ENCODE measurements around the gene BEST2. TPM values are rescaled to one million over a fixed set of nuclear protein-coding genes. Genes with fewer than 3 reads are reported as not detected.

BEST2 gene
- not detected in 2 replicates for total RNA-seq

DNA sequence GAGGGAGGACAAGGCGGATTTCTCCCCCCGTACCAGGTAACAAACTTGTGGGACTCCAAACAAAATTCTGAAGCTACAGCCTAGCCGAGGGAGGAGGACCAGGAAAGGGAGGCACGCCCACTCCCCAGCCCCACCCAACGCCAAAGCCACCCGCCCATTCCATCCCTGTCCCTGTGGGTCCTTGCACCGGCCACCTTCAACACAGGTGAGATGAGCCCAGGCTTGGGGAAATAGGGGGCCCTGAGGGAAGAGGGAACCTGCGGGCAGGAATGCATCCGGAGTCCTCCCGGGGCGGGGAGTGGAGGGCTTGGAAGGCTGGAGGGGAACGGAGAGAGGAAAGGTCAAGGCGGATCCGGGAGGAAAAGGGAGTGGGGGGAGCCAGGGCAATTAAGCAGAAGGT lies at the start of gene BEST2:
BEST2 (plus strand) TSS at position 157 of the 400 bp plus-strand sequence. CDS start 802 bp downstream, outside the sequence.

DNA sequence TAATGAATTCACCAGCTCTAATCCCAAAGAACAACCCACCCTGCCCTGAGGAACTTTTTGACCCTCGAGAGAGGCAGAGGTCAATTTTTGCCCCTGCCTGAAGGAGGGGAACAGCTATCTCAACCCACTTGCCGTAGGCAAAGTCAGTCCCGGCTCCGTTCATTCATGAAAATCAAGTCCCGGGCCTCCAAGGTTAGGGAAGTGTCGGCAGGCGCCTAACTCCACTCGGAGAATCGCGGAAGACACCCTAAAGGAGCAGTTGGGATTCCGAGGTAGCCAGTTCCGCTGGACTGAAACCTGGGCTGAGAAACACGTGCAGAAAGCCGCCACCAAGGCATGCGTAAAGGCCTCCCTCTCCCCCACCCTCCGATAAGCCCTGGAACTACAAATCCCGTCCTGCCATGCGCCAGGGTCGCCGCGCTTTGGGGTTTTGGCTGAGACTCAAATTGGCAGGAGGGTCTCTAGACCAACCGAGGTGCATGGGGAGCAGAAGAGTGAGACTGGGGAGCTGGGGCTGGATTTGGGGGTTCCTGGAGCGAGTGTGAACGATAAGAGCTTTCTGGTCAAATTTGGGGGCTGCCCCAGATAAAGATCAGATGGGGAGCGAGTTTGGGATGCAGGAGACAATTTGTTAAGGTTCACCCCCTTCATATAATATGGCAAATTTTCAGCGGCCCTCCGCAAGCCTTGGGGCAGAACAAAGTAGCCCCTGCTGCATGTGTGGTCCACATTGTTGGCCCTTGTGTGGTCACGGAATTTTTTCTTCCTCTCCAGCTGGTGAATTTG lies 27.8 kb upstream of the BEST2 start, which contains the start of gene TNPO2:
TNPO2 (minus strand) TSS at position 292 of the 786 bp plus-strand sequence. CDS start 2,955 bp downstream, outside the sequence.

DNA sequence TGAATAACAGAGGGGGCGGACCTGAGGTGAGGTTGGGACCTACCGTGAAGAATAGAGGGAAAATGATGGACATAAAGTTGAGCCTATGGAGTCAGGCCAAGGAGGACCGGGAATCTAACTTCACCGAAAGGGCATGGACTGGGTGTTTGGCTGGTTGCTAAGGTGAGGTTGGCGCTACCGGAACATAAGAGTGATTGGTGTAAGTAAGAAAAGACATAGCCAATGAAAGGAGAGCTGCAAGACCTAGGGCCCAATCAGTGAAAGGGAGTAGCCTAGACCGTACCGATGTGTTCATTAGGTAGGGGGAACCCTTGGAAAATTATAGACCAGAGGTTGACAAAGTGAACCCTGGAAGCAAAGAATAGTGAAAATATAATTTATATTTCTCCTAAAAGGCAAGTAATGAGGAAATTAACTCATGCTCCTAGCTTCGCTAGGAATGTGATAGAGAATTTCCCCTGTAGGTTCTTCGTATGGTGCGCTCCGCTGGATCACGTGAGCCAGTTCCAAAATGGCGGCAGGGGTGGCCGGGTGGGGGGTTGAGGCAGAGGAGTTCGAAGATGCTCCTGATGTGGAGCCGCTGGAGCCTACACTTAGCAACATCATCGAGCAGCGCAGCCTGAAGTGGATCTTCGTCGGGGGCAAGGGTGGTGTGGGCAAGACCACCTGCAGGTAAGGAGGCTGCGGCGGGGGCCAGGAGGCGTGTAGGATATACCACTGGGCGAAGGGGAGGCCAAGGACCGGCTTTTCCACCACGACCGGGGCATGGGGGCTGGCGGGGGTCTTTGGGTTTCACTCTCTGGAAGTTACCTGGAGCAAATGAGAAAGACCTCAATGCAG lies 14.4 kb upstream of the BEST2 start, which contains the start of gene GET3:
GET3 (plus strand) TSS at position 503 of the 840 bp plus-strand sequence; CDS start at position 512, 9 bp downstream.

DNA sequence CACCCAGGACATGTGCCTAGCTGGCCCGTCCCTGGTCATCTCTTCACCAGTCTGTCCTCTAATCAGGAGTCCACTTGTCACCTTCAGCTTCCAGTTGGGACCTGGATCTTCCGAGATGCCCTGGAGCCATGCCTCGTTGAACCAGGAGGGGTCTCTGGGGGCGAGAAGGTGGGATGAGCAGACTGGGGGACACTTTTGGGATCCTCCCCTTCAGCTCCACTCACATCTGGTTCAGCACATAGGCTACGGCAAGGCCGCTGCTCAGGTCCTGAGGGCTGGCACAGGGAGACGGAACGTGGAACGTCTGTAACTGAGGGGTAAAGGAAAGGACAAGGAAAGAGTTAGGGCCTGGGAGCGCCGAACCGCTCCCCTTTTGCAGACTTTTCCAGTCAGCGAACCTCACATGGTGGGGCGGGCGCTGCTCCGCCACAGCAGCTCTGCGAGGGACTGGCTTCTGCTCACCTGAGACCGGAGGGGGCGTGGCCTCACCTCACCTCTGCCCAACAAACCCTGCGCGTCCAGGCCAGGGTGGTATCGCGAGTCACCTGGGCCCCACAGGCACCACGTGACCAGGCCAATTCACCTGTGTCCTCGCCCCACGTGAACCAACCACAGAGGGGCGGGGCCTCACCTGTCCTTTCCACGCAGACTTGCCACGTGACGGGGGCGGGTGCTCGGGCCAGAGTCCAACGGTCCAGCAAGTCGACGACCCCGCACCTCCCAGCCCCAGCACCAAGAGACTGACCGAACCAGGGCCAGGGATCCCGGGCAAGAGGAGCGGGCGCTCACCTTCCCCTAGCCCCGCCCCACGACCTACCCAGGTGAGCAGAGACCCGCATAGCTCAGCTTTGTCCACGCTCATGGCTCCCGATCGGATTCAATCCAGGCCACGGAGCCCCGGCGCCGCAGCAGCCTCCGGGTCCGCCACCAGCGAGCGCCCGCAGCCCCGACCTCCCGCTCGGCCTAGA lies 23.3 kb downstream of the BEST2 start, which contains the start of gene HOOK2:
HOOK2 (minus strand) TSS at position 965 of the 968 bp plus-strand sequence; CDS start at position 862, 103 bp downstream.

DNA sequence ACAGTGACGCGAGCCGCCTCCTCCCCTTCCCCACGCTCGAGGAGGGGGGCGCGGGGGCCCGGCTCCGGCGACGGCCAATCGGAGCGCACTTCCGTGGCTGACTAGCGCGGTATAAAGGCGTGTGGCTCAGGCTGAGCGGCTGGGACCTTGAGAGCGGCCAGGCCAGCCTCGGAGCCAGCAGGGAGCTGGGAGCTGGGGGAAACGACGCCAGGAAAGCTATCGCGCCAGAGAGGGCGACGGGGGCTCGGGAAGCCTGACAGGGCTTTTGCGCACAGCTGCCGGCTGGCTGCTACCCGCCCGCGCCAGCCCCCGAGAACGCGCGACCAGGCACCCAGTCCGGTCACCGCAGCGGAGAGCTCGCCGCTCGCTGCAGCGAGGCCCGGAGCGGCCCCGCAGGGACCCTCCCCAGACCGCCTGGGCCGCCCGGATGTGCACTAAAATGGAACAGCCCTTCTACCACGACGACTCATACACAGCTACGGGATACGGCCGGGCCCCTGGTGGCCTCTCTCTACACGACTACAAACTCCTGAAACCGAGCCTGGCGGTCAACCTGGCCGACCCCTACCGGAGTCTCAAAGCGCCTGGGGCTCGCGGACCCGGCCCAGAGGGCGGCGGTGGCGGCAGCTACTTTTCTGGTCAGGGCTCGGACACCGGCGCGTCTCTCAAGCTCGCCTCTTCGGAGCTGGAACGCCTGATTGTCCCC lies 39.9 kb downstream of the BEST2 start, which contains the start of gene JUNB:
JUNB (plus strand) TSS at position 142 of the 706 bp plus-strand sequence; CDS start at position 428, 286 bp downstream.

DNA sequence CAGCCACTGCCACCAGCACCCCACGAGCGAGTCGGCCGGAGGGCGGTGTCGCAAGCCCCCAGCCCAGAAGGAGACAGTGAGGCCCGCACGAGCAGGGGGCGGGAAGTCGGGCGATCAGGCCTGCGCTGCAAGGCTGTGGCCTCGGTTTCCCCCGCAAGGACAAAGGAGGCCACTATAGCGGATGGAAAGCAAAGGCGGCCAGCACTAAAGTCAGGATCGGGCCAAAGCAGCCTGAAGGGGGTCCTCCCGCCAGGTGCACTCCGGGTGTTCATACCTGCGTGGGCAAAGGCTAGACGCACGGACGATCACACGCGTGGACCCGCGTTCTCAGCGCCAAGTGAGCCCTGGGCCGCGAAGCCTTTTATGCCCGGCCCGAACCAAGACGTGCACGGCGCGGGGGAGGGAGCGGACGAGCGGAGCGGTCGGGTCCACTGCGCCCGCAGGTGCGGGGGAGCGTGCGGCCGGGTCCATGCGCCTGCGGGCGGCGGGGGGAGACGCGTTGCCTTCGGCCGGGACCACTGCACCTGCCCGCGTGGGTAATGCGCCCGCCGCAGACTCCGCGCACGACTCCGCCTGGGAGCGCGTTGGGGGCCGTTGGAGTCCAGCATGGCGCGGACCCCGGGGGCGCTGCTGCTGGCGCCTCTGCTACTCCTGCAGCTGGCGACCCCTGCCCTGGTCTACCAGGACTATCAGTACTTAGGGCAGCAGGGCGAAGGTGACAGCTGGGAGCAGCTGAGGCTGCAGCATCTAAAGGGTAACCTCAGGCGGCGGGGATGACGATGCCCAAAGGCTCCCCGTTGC lies 50.1 kb downstream of the BEST2 start, which contains the start of the genes PRDX2 and THSD8:
PRDX2 (minus strand) TSS at position 335 of the 801 bp plus-strand sequence. CDS start 539 bp downstream, outside the sequence.
THSD8 (plus strand) TSS at position 604 of the 801 bp plus-strand sequence; CDS start at position 607, 3 bp downstream.

DNA sequence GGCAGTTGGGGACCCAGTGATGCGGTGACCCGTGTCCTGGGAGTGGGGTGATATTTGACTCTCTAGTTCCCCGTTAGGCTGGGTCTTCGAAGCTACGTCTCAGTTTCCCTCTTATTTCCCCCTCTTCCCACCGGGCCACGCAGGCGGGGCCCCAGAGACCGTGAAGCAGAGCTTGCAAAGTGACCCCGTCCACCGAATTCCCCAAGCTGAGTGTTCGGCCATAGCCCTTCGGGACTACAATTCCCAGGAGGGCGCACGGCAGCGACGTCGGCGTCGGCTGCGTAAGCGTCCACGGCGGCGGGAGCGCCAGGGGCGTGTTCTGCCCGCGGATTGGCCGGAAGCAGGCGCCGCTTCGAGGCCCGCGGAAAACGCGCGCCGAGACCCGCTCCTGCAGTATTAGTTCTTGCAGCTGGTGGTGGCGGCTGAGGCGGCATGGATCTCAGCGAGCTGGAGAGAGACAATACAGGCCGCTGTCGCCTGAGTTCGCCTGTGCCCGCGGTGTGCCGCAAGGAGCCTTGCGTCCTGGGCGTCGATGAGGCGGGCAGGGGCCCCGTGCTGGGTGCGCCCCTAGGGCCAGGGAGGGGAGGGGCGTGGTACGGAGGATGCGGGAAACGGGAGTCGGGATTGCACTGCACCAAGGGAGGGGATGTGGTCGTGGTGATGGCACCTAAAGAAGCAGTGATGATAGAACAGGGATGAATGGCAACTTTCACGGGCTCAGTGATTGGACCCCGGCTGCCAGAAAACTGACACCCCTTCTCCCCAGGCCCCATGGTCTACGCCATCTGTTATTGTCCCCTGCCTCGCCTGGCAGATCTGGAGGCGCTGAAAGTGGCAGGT lies 54.9 kb downstream of the BEST2 start, which contains the start of gene RNASEH2A:
RNASEH2A (plus strand) TSS at position 343 of the 840 bp plus-strand sequence; CDS start at position 433, 90 bp downstream.

Other genes starting within 250 kb of the BEST2 start
- gene ZNF564, start 200.3 kb upstream of the BEST2 start, total RNA-seq: 6.8 and 11.4 TPM in 2 replicates
- 7.7 and 8.9 TPM in 2 replicates for gene ZNF490, start 141.0 kb upstream of the BEST2 start, total RNA-seq
- gene ZNF791, start 140.9 kb upstream of the BEST2 start, total RNA-seq: 11.2 and 14.1 TPM in 2 replicates
- 20.9 and 24.9 TPM in 2 replicates for gene MAN2B1, start 85.0 kb upstream of the BEST2 start, total RNA-seq
- 8.8 and 11.3 TPM in 2 replicates for gene WDR83, start 85.0 kb upstream of the BEST2 start, total RNA-seq
- 55.9 and 65.4 TPM in 2 replicates for gene DHPS, start 69.9 kb upstream of the BEST2 start, total RNA-seq
- not detected in 2 replicates for gene GNG14, start 63.8 kb upstream of the BEST2 start, total RNA-seq
- gene FBXW9, start 55.2 kb upstream of the BEST2 start, total RNA-seq: 4.3 and 4.6 TPM in 2 replicates
- gene TNPO2, start 27.9 kb upstream of the BEST2 start, total RNA-seq: 19.8 and 27.3 TPM in 2 replicates
- gene TRIR, start 17.1 kb upstream of the BEST2 start, total RNA-seq: 140 and 192 TPM in 2 replicates
- 101 and 118 TPM in 2 replicates for gene GET3, start 14.3 kb upstream of the BEST2 start, total RNA-seq
- 15.8 and 21.2 TPM in 2 replicates for gene HOOK2, start 23.8 kb downstream of the BEST2 start, total RNA-seq
- 61.4 and 83.8 TPM in 2 replicates for gene JUNB, start 39.7 kb downstream of the BEST2 start, total RNA-seq
- 244 and 259 TPM in 2 replicates for gene PRDX2, start 50.0 kb downstream of the BEST2 start, total RNA-seq
- 0.46 TPM in 1 of 2 replicates, not detected in the other for gene THSD8, start 50.3 kb downstream of the BEST2 start, total RNA-seq
- gene RNASEH2A, start 54.8 kb downstream of the BEST2 start, total RNA-seq: 6.5 and 7.3 TPM in 2 replicates
- not detected in 2 replicates for gene RTBDN, start 82.8 kb downstream of the BEST2 start, total RNA-seq
- gene MAST1, start 86.7 kb downstream of the BEST2 start, total RNA-seq: 0.18 and 0.28 TPM in 2 replicates
- 30.4 and 35.7 TPM in 2 replicates for gene DNASE2, start 129.7 kb downstream of the BEST2 start, total RNA-seq
- 0.09 TPM in 1 of 2 replicates, not detected in the other for gene KLF1, start 135.4 kb downstream of the BEST2 start, total RNA-seq
- 15.4 and 17.2 TPM in 2 replicates for gene GCDH, start 139.4 kb downstream of the BEST2 start, total RNA-seq
- gene SYCE2, start 167.5 kb downstream of the BEST2 start, total RNA-seq: 0.14 TPM in 1 of 2 replicates, not detected in the other
- 42.1 and 52.3 TPM in 2 replicates for gene FARSA, start 181.9 kb downstream of the BEST2 start, total RNA-seq
- 2,199 and 2,490 TPM in 2 replicates for gene CALR, start 186.8 kb downstream of the BEST2 start, total RNA-seq
- 43.9 and 64.8 TPM in 2 replicates for gene RAD23A, start 194.1 kb downstream of the BEST2 start, total RNA-seq
- 25.8 and 30.0 TPM in 2 replicates for gene GADD45GIP1, start 205.4 kb downstream of the BEST2 start, total RNA-seq
- not detected in 2 replicates for gene DAND5, start 217.8 kb downstream of the BEST2 start, total RNA-seq
- 36.8 and 44.9 TPM in 2 replicates for gene NFIX, start 243.7 kb downstream of the BEST2 start, total RNA-seq

Measured in smooth muscle cell of bladder (primary cell).